Natural killer cell (primary cell): Measurements from ENCODE around the gene NR5A2. TPM values are rescaled to one million over a fixed set of nuclear protein-coding genes. Genes with fewer than 3 reads are reported as not detected.

ENCODE experiments used
- ATAC-seq, 3 donors: fragments of 150-1000 bp in 2 of 3; fragments of 200-7000 bp in 1 of 3; cut with Tn5 transposase; 1 replicate in 1 of 3; 2 replicates in 2 of 3; pipeline ENCODE4 v1.10.0; 2021; ENCODE audit warnings: mild to moderate bottlenecking in 2 of 3, moderate library complexity in 2 of 3
- DNase-seq, 2 donors: peaks; one replicate each; pipeline versions ENCODE4 v3.0.0 to v3.0.0-alpha.2; 2013 to 2021; ENCODE audit warnings: mixed read lengths in 1 of 2
- H3K27ac ChIP-seq: one replicate; pipeline ENCODE4 v1.5.1; 2013; ENCODE audit warnings: mild to moderate bottlenecking, low read length
- H3K27me3 ChIP-seq: one replicate; pipeline ENCODE4 v1.6.1; 2013; ENCODE audit warnings: low read length; ENCODE audit not compliant: control insufficient read depth, insufficient read depth
- H3K36me3 ChIP-seq: one replicate; pipeline ENCODE4 v1.6.1; 2013; ENCODE audit warnings: low read length; ENCODE audit not compliant: control insufficient read depth, insufficient read depth
- H3K4me1 ChIP-seq: one replicate; pipeline ENCODE4 v1.6.1; 2013; ENCODE audit warnings: low read length; ENCODE audit not compliant: control insufficient read depth, insufficient read depth
- H3K4me3 ChIP-seq: one replicate; pipeline ENCODE4 v1.5.1; 2013; ENCODE audit warnings: low read length
- H3K9me3 ChIP-seq: one replicate; pipeline ENCODE4 v1.6.1; 2013; ENCODE audit warnings: low read length; ENCODE audit not compliant: control insufficient read depth, insufficient read depth
- H3K27ac Mint-ChIP-seq, 2 donors: one replicate each; pipeline ENCODE4 v1.8.0; 2022; ENCODE audit warnings: mild to moderate bottlenecking in 2 of 2, mixed read lengths in 2 of 2, moderate library complexity in 1 of 2
- H3K27me3 Mint-ChIP-seq, 2 donors: one replicate each; pipeline ENCODE4 v1.8.0; 2022; ENCODE audit warnings: low read depth in 2 of 2, mixed read lengths in 2 of 2
- H3K36me3 Mint-ChIP-seq: one replicate; pipeline ENCODE4 v1.8.0; 2022; ENCODE audit warnings: mixed read lengths
- H3K4me1 Mint-ChIP-seq, 2 donors: one replicate each; pipeline ENCODE4 v1.8.0; 2022; ENCODE audit warnings: mixed read lengths in 2 of 2
- H3K4me3 Mint-ChIP-seq: one replicate; pipeline ENCODE4 v1.8.0; 2022; ENCODE audit warnings: mild to moderate bottlenecking, moderate library complexity, mixed read lengths
- H3K9me3 Mint-ChIP-seq, 2 donors: one replicate each; pipeline ENCODE4 v1.8.0; 2022; ENCODE audit warnings: mixed read lengths in 2 of 2
- CTCF ChIP-seq: fragments of 200-600 bp; IDR thresholded peaks from one replicate; pipeline ENCODE4 v1.8.0; 2022; ENCODE audit warnings: antibody characterized with exemption
- WGBS: methylation state at CpG from one replicate; pipeline ENCODE4 v1.1.7; 2013; ENCODE audit warnings: missing lambda C conversion rate; ENCODE audit not compliant: insufficient coverage; 5-methylcytosine and 5-hydroxymethylcytosine counted together
- intact Hi-C: fragments of 100-400 bp; cut with micrococcal nuclease; formaldehyde crosslinking; loops from one replicate; pipeline ENCODE4 v1.14.2; 2022
- total RNA-seq, 4 donors: library from RNA; stranded (reverse); fragments of 120-200 nt in 1 of 4; gene quantifications; one replicate each; pipeline versions ENCODE4 v1.2.3 to v1.2.4, GENCODE V29; 2013 to 2022

The NR5A2 gene
- total RNA-seq, 3 donors from 2014 or later (not counting 1 experiment from before 2014, with no cell fraction given): not detected

GRCh38 chr1:200161801-200162200 is 134.3 kb downstream of the NR5A2 start:
- no peaks in the 10 kb centered on the region for H3K4me1 Mint-ChIP-seq
- peaks cover 14% of the 10 kb centered on the region in 2 donors for H3K27me3 Mint-ChIP-seq

GRCh38 chr1:200162258-200162657 is 134.7 kb downstream of the NR5A2 start:
- Mint-ChIP-seq H3K4me3 (no peak overlapping the region), H3K36me3 (no peaks in the 10 kb centered on the region), H3K27ac (no peak overlapping the region), H3K27me3 (peaks cover 14 to 19% of the 10 kb centered on the region in 2 donors), H3K4me1 (no peaks in the 10 kb centered on the region), H3K9me3 (no peaks in the 10 kb centered on the region)
- H3K36me3 ChIP-seq: no peaks in the 10 kb centered on the region
- no peak for ATAC-seq
- intact Hi-C loops: no loop called here
- no peaks in the 10 kb centered on the region for H3K4me1 ChIP-seq
- H3K9me3 ChIP-seq: no peaks in the 10 kb centered on the region
- H3K4me3 ChIP-seq: no peak overlapping the region
- no peak for DNase-seq
- 96% methylated on average over 6 of the region's 6 CpGs for WGBS
- H3K27ac ChIP-seq: no peak overlapping the region
- no peak for TF ChIP-seq CTCF
- no peaks in the 10 kb centered on the region for H3K27me3 ChIP-seq

More at GRCh38 chr1:200161801-200162200, 134.3 kb downstream of the NR5A2 start:
- H3K27me3 ChIP-seq: no peaks in the 10 kb centered on the region
- H3K27ac ChIP-seq: no peak overlapping the region
- Mint-ChIP-seq H3K36me3 (no peaks in the 10 kb centered on the region), H3K27ac (no peak overlapping the region), H3K9me3 (no peaks in the 10 kb centered on the region), H3K4me3 (no peak overlapping the region)
- DNase-seq: no peak
- H3K4me1 ChIP-seq: no peaks in the 10 kb centered on the region
- no peaks in the 10 kb centered on the region for H3K9me3 ChIP-seq
- TF ChIP-seq CTCF: no peak
- ATAC-seq: no peak
- WGBS: 98% methylated on average over 4 of the region's 4 CpGs
- no peaks in the 10 kb centered on the region for H3K36me3 ChIP-seq
- intact Hi-C loops: no loop called here
- no peak overlapping the region for H3K4me3 ChIP-seq

GRCh38 chr1:200162877-200163276 is 135.4 kb downstream of the NR5A2 start:
- H3K27ac Mint-ChIP-seq: no peak overlapping the region

More at GRCh38 chr1:200162877-200163276, 135.4 kb downstream of the NR5A2 start:
- Histone ChIP-seq H3K36me3 (no peaks in the 10 kb centered on the region), H3K9me3 (no peaks in the 10 kb centered on the region), H3K4me1 (no peaks in the 10 kb centered on the region), H3K27ac (no peak overlapping the region), H3K4me3 (no peak overlapping the region), H3K27me3 (no peaks in the 10 kb centered on the region)
- Mint-ChIP-seq H3K36me3 (no peaks in the 10 kb centered on the region), H3K4me3 (no peak overlapping the region), H3K4me1 (no peaks in the 10 kb centered on the region), H3K27me3 (peaks cover 14 to 19% of the 10 kb centered on the region in 2 donors), H3K9me3 (no peaks in the 10 kb centered on the region)
- intact Hi-C loops: no loop called here
- DNase-seq (no peak), ATAC-seq (no peak)
- no peak for TF ChIP-seq CTCF
